ENCODE results near the gene C17orf50. TPM values are rescaled to one million over a fixed set of nuclear protein-coding genes. Genes with fewer than 3 reads are reported as not detected.

The C17orf50 gene
- polyA plus RNA-seq, 5 donors: 0.14 to 0.23 (median 0.21) TPM; not detected in 2

DNA sequence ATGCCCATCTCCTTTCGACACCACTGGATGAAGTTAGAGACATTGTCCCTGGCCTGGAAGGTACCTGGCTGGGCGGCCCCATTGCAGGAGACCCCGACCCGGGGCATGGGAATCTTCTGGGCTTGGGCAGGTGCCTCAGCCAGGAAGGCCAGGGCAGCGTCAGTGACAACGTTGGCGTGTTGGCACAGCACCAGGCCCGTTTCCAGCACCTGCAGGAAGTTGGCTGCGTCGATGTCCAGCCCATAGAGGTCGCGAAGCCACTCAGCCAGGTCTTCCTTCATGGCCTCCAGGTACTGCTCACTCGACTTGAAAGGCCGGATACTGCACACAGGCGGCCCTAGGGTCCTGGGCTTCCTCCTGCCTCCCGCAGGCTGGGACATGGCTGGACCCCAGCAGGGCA lies 8.2 kb upstream of the C17orf50 start:
- no peak for DNase-seq

DNA sequence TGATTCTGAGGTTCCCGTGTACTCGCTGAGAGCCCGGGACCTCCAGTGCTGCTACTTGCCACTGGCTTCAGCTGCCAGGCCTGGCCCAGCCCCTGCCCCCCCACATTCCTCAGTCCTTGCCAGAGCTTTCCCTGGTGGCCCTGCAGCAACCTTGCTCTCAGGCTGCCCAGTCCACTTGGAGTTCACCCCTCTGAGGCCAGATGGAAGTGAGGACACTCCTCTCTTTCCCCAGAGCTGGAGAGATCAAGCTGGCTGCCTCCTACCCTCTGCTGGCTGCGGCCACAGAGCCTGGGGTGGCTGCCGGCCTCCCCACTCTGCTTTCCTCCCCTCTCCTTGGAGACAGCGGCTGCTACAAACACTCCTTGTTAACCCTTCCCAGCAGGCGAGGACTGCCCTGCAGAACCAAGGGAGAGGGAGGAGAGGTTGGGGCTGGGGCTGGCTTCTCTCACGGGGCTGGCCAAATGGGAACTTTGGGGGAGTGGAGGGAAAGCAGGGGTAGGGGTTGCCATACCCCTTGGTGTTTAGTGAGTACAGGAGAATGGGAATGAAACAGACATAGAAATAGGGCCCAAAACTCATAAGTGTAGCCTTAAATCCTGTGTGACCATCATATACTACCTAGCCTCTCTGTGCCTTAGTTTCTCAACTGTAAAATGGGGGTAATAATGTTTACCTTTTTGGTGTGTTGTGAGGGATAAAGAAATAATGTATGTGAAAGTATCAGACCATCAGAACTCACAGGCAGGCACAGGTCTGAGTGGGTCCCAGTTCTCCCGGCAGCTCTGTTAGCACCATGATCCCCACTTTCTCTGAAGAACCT lies 7.5 kb upstream of the C17orf50 start, which contains the start of gene GAS2L2:
GAS2L2 (minus strand) TSS at position 295 of the 820 bp plus-strand sequence. CDS start 389 bp downstream, outside the sequence.
- DNase-seq: no peak

DNA sequence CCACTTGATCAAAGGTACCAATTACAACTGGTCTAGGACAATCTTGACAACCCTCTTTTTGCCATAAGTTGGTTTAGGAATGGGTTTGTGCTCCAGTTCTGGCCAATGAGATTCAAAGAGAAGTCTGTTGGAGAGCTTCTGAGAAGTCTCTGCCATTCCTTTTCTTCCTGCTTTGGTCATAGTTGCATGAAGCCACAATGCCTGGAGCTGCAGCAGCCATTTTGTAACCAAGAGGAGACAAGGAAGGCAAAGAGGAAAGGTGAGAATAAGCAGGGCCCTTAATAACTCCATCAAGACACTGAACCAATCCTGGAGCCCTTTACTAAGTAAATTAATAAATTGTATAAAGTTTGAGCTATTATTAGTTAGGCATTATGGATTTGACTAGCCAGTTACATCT lies 3.4 kb upstream of the C17orf50 start:
- no peak for DNase-seq

DNA sequence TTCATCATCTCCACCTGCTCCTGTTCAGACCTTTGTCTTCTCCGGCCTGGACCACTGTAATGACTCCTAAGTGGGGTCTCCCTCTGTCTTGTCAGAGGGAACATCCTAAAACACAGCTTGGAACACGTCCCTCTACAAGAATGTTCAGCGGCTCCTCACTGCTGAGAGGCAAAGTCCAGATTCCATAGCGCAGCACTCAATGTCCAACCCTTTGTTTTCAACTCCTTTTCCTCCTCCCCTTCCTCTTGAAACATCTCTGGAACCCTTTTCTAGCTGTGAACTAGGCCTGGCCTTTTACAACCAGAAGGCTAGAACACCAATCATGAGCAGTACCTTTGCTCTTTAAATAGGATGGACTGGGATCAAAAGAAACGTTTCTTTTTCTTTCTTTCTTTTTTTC lies 914 bp downstream of the C17orf50 start:
- DNase-seq: no peak

DNA sequence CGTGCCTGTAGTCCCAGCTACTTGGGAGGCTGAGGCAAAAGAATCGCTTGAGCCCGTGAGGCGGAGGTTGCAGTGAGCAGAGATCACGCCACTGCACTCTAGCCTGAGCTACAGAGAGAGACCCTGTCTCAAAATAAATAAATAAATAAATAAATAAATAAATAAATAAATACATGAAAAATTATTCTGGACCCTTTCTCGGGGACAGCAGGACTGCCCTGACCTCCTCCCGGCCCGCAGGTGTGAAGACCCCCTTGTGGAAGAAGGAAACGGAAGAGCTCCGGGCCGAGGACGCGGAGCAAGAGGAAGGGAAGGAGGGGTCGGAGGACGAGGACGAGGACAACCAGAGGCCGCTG lies 3.1 kb downstream of the C17orf50 start:
- DNase-seq: no peak

DNA sequence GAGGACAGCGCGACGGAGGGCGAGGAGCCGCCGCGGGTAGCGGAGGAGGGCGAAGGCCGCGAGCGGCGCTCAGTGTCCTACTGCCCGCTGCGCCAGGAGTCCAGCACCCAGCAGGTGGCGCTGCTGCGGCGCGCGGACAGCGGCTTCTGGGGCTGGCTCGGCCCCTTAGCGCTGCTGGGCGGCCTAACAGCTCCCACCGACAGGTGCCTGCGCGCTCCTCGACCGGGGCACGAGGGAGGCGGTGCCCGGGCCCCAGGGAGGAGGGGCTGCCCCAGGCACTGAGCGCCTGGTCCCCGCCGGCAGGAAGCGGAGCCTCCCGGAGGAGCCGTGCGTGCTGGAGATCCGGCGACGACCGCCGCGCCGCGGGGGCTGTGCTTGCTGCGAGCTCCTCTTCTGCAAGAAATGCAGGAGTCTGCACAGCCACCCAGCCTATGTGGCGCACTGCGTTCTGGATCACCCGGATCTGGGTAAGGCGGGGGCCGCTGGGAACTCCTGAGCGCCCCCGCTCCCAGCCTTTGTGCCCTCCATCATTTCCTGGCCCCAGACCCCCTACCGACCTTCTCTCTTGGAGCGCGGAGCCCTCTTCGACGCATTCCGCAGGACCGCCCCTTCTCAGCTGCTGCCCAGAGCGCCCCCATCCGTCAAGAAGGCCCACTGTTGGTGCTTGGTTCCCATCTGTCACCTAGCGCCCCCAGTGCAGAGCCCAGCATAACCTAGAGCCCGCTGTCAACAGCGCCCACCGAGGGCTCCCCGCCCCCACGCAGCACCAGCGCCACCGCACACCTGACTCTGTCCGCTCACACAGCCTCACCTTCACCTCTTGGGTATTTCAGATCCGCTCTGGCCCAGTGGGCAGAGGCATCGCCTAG lies 3.7 kb downstream of the C17orf50 start:
- peak; percentile 86 to 89 for DNase-seq

DNA sequence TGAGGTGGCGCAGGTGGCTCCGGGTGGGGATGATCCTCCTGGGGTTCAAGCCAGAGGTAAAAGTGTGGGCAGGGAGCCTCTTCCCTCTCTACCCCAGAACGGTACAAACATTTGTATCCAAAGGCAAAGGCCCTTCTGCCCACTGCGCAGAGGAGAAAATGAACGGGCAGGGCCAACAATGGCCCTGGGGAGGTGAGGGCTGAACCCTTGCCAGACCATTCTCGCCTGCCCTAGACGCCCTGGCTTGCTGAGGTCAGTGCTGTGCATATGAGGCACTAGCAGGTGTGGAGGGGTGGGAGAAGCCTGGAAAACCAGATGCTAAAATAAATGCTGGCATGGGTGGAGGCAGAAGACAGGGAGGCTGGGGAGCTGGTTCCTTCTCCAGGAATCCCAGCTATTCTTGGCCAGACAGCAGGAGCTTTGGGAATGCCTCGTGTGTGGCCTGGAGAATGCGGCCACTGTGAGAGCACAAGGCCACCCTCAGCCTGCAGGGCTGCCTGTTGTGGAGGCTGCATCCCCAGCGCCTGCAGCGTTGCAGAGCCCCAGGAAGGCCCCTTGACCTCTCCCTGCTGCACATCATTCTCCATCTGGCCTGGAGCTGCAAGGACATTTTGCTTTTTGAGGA lies 4.5 kb downstream of the C17orf50 start:
- no peak for DNase-seq

DNA sequence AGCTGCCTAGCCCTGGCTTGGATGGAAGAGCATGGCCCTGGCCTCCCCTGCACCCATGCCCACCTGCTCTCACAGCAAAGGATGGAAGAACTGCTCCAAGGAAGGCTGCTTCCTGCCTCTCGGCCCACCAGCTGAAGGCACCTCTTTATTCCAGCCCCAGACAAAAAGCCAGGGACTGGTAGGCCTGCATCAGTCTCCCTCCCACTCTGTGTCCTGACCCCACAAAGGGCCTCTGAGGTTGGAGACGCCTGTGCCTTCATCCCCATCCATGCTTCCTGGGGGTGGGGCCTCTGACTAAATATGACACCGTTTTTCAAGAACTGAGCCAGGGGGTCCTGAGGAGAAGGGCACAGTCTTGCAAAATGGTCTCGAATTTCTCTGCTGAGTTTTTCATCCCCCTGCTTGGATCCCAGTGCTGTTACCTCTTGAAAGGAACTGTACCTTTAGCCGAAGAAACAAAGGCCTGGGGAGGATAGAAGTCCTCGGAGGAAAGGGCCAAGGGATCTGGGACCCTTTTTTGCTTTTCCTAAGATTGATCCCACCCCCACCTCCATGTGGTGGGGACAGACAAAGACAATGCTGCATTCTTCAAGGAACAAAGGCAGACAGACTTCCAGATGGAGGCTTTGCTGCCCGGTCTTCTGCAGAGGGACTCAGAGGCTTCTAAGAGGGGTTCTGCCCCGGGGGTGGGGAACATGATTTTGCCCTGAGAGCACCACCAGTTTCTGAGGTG lies 5.2 kb downstream of the C17orf50 start:
- DNase-seq: no peak

DNA sequence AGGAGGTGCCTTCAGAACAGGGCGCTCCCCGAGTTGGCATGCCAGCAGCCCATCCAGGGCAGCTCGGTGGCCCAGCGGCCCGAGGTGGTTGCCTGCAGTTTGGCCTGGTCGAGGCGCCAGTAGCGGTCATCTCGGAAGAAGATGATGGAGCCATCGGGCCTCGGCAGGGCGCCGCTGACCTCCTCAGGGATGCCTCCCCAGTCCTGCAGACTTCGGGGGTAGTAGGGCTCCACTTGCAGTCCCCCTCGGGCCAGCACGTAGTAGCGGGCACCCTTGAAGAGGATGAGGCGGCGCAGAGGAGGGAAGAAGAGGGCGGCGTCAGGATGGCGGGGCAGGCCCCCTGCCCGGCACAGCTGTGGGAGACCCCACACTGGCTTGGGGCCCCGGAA lies 5.8 kb downstream of the C17orf50 start:
- DNase-seq: no peak

DNA sequence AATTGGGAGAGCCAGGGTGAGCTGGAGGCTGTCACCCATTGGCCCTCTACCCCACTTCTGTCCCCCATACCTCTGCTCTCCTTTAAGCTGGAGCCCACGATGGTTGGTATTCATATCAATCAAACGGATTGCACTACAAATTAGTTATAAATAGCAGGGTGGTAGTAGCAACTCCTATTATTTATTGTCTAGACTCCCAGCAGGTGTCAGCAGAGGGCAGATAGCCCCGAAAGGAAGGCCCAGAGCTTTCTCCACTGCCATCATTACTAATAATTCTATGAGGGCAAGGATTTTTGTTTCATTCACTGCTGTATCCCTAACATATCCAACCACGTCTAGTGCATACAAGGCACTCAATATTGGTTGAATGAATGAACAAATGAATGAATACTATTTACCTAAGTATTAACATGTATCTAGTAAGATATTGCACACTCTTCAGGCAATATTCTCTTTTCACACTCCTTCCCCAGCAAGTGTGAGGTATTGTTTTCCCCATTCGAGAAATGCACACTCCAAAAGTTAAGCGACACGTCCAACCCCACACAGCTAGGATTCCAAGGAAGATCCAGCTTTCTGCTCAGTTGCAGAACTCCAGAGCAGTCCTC lies 6.3 kb downstream of the C17orf50 start:
- DNase-seq: no peak

DNA sequence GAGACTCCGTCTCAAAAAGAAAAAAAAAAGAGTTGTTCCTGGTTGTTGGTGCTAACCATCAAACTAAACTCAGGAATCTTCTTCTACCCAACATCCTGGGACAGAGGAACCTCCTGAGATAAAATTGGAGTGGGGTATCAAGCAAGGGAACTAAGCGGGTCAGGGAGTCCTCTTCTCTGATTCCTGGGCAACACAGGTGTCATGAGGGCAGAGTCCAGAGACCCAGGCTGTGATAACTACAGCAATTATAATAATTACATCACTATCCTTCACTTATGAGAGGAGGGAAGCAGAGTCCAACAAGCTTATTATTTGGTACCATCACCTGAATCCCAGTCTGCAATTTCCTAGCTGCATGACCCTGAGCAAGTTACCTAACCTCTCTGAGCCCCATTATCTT lies 8.1 kb downstream of the C17orf50 start:
- DNase-seq: no peak

DNA sequence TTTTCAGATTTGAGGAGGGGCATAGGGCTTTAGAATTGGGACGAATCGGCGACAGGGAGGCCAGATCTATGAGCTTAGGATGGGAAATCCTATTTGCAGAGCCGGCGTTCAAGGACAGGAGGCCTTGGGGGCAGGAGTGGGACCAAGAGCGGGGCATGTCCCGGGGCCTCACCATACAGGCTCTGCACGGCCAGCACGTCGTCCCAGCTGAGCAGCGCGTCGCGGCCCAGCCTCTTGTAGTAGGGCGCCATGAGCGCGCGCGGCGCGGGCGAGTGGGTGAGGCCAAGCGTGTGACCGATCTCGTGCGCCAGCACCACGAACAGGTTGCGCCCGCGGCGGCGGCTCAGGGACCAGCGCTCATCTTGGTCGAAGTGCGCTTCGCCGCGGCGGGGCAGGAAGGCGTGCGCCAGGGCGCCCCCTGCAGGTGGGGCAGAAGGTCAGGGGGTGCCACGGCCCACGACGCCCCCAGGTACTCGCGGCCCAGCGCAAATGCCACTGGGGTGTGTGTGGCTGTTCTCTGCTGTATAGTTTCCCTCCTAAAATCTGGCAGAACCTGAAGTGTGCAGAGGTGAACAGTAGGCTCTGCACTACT lies 9.3 kb downstream of the C17orf50 start:
- DNase-seq: no peak

DNA sequence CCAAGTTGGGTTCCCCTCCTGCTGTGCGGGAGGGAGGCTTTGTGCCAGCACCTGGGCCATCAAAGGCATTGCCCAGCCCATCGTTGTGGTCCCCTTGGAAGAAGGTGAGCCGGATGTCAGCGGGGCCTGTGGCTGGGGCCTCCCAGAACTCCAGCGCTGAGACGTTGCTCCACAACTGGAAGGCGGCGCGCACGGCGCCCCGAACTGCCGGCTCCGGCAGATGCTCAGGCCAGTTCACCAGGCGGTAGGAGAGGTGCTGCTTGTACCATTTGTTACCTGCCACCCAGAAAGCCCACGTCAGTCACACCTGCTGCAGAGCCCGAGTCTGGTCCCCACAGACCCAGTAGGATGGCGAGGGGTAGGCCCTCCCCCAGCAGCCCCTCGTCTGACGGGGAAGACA lies 12.4 kb downstream of the C17orf50 start:
- no peak for DNase-seq

DNA sequence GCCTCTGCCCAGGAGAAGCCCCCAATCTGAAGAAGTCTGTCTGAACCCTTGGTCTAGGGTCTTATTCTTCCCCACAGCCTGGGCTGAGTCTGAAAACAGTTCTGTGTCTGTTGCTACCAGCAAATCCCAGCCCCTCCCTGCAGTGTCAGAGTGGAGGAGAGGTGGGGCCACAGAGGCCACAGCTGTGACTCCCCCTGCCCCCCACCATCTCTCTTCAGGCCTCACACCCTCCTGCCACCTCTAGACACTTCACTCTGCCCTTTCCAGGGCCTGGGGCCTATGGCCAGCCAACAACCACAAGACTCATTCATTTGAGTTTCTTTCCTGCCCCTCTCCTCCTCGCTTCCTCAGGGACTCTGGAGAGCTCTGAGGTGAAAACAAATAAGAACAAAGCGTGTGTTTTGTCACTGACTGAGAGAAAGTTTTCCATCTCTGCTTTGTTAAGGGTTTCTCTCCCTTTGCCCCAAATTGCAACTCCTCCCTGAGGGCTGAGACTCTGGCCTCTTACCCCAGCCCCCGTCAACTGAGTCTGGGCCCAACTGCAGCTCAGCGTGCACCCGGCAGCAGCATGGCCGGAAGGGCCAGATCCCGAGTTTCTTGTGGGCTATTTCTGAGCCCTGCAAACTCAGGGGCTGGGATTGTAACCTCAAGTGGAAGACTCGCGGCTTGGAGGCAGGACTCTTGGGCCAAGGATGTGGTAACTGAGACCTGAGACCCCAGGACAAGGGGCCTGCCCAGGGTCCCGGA lies 13.2 kb downstream of the C17orf50 start:
- no peak for DNase-seq

DNA sequence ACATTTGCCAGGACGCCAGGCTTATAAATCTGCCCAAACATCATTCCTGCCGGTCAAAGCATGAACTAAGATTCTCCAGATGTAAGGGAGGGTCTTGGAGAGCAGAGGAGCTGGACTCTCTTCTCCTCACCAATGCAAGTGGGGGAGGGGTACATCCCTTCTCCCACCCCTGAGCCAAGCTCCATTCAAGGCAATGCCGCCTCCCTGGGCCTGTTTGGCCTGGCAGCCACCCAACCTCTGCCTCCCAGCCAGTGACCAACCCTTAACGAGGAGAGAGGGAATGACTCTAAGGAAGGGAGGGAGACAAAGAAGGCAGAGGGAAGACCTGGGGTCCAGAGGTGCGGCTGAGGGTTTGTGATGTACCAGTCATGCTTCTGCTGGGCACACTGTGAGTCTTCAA lies 13.8 kb downstream of the C17orf50 start:
- peak; percentile 41 to 48 for DNase-seq

DNA sequence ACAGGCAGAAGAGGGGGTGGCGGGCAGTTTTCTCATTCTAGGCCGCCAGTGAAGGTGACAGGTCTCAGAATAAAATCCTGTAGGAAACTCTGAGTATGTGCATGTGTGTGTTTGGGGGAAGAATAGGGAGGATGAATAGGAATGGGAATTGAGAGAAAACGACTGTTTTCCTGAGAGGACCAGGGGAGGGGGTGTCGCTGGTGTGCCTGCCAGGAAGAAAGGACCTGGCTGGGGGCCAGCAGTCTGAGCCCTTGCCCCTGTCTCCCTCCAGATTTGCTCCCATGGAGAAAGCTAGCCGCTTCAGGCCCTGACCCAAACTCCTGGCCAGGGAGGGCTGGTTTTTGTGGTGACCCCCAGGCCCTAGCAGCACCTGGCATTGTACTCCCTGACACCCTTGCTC lies 14.4 kb downstream of the C17orf50 start:
- DNase-seq: no peak

DNA sequence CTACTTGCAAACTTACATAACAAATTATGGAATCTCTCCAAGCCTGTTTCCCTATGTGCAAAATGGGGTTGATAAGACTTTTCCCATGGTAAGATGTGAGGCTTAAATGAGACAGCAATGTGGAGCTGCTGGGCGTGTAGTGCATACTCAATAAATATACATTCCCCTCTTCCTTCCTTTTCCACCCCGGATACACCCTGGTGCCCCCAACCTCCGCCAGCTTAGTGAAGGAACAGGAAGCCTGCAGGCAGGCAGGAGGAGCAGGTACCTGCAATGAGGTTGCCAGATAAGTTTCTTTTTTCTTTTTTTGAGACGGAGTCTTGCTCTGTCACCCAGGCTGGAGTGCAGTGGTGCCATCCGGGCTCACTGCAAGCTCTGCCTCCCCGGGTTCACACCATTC lies 14.9 kb downstream of the C17orf50 start:
- no peak for DNase-seq

DNA sequence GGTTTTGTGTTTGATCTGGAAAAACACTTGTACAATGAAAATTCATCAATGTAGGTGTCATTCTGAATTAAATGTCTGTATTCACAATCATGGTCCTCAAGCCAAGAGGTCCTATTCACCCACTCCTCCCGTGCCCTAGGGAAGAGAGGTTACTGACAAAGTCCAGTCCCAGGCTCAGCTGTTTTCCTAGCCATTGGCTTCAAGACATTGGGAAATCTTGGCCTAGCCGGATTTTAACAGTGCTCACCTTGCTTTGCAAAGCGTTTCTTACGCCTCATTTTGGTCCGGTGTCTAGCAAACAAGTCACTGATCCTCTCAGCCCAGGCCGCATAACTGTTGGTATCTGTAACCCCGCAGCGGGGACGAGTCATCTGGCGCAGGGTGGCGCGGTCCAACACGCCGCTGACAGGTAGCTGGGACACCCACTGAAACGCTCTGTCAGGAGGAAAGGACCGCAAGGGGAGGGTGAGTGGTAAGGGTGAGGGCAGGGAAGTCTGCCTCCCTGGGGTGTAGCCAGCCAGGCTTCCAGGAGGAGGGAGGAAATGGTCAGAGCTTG lies 18.0 kb downstream of the C17orf50 start:
- no peak for DNase-seq

DNA sequence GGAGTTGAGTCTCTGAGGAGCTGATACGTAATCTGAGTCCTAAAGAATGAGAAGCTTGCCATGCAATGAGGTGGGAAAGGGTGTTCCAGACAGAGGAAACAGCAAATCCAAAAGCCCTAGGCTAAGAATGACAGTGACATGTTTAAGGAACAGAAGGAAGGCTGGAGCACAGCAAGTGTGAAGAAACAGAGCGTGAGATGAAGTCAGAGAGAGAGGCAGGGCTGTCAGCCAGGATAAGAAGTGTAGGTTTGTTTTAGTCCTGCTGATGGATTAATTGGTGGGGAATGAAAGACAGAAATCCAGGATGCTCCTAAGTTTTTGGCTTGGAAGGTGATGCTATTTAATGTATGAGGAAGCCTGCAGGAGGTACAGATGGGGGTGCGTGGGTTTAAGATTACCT lies 20.3 kb downstream of the C17orf50 start:
- DNase-seq: no peak

DNA sequence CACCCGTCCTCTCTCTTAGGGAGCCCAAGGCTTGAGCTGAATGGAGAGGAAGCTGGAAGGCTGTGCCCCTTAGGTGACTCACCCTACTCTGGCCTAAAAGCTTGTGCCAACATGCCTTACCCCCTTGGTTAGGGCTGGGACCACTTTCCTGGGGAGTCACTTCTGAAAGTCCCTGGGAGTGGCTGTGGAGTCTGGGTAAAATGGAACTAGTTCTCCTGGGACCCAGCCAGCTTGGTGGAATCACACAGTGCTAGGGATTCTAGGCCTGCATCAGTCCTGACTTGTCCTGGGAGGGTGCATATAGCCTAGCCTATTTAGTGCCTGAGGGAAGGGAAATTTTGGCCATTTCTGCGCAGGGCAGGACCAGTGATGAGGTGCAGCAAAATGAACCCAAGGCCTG lies 24.2 kb downstream of the C17orf50 start:
- no peak for DNase-seq

Measured in right lung (tissue), 5 donors.